Endodermal cell (in vitro differentiated cells): ENCODE results near the gene ECSCR. TPM values are rescaled to one million over a fixed set of nuclear protein-coding genes. Genes with fewer than 3 reads are reported as not detected.
A peak's percentile ranks its signal among the peaks of the same experiment; 100 is the strongest.

Experiments
- DNase-seq: peaks from one replicate; pipeline ENCODE4 v3.0.0-alpha.2; 2017
- H3K27ac ChIP-seq: 2 replicates; pipeline ENCODE4 v1.5.1; 2013; ENCODE audit warnings: mild to moderate bottlenecking, low read depth, low read length, moderate library complexity
- H3K27me3 ChIP-seq: 2 replicates; pipeline ENCODE4 v1.6.1; 2013; ENCODE audit warnings: mild to moderate bottlenecking, low read length, moderate library complexity; ENCODE audit not compliant: insufficient read depth, control insufficient read depth, poor library complexity, severe bottlenecking
- H3K36me3 ChIP-seq: 2 replicates; pipeline ENCODE4 v1.7.0; 2013; ENCODE audit warnings: mild to moderate bottlenecking, low read length, moderate library complexity; ENCODE audit not compliant: control insufficient read depth, insufficient read depth
- H3K4me1 ChIP-seq: one replicate; pipeline ENCODE4 v1.7.0; 2013; ENCODE audit warnings: low read length; ENCODE audit not compliant: control insufficient read depth, insufficient read depth
- H3K4me3 ChIP-seq: 2 replicates; pipeline ENCODE4 v1.5.1; 2013; ENCODE audit warnings: mild to moderate bottlenecking, low read length, moderate library complexity
- H3K9ac ChIP-seq: 2 replicates; pipeline ENCODE4 v1.6.1; 2013; ENCODE audit warnings: mild to moderate bottlenecking, low read length, moderate library complexity; ENCODE audit not compliant: poor library complexity, severe bottlenecking; ENCODE audit errors: extremely low read depth
- H3K9me3 ChIP-seq: 2 replicates; pipeline ENCODE4 v1.6.1; 2013; ENCODE audit warnings: mild to moderate bottlenecking, low read length, moderate library complexity; ENCODE audit not compliant: control insufficient read depth
- H3K27ac Mint-ChIP-seq: 2 replicates; pipeline ENCODE4 v1.8.0; 2020; ENCODE audit warnings: mixed read lengths
- H3K27me3 Mint-ChIP-seq: 2 replicates; pipeline ENCODE4 v1.8.0; 2021; ENCODE audit warnings: mild to moderate bottlenecking, mixed read lengths; ENCODE audit not compliant: insufficient read depth
- H3K36me3 Mint-ChIP-seq: 2 replicates; pipeline ENCODE4 v1.8.0; 2020; ENCODE audit warnings: low read depth, mixed read lengths
- H3K4me1 Mint-ChIP-seq: 2 replicates; pipeline ENCODE4 v1.8.0; 2020; ENCODE audit warnings: mixed read lengths
- H3K4me3 Mint-ChIP-seq: 2 replicates; pipeline ENCODE4 v1.8.0; 2020; ENCODE audit warnings: mild to moderate bottlenecking, moderate library complexity, mixed read lengths
- H3K9me3 Mint-ChIP-seq: 2 replicates; pipeline ENCODE4 v1.8.0; 2020; ENCODE audit warnings: mild to moderate bottlenecking, mixed read lengths
- WGBS, 2 experiments: methylation state at CpG; one replicate each; pipeline versions ENCODE4 v1.1.5 to v1.1.7; 2013; ENCODE audit warnings: missing lambda C conversion rate in 2 of 2, mixed read lengths in 1 of 2; ENCODE audit not compliant: insufficient coverage in 1 of 2, insufficient read length in 1 of 2; 5-methylcytosine and 5-hydroxymethylcytosine counted together
- total RNA-seq, 2 donors: library from RNA; stranded (reverse); fragmentation: NEBNext Ultra II Directional in 1 of 2; extraction: Animal tissue kit (Norgen Biotek cat#: 25700) in 1 of 2; gene quantifications; 2 replicates in 1 of 2; 3 replicates in 1 of 2; pipeline ENCODE4 v1.2.1, GENCODE V29; 2021
- TF ChIP-seq, protein P1 (sequence below): fragments of 200-600 bp; sonication (generic); conservative IDR thresholded peaks from 2 replicates; pipeline ENCODE4 v1.5.0; 2021; ENCODE audit warnings: antibody characterized with exemption, mild to moderate bottlenecking

ECSCR gene
- total RNA-seq, 2 donors from 2014 or later: 0.62 TPM; not detected in 1

DNA sequence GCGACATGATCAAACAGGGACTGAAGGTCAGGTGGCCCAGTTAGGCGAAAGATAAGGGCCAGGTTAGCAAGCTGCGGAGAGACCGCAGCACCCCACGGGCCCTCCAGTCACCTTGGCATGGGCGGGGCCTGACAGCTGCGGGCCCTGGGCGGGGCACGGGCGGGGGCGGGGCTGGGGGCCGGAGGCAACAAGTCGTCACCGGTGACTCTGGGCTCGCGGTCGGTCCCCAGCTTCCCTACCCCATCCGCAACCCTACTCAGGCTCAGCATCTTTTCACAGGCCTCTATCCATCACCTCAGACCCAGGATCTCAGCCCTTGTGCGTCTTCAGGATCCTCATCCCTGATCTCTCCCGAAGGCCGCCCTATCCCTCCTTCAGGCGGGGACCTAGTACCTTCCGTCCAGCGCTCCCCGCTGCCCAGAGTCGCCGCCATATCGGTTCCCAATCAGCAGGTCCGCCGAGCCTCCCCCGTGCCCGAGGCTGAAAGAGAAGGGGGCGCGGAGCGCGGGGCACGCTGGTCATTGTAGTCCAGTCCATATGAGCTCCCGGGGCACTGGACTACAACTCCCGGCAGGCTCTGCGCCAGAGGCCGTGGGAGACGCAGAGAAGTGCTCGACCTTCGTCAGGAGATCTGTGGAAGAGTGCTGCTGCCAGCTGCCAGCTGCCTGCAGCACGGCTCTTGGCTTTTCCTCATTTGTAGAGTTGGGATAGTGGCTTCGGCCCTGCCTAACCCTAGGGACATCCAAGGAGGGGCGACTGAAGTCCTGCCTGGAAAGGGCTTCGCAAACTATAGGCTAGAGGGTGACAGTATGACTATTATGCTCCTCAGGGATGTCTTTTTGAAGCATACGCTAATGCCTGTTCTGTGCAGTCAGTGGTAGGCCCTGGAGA, 23.3 kb downstream of the ECSCR start, which contains the start of gene DNAJC18:
Gene DNAJC18, minus strand, starts transcription at position 513 of the 891 bp plus-strand sequence. Its CDS starts 80 bp downstream, at position 433.
- Mint-ChIP-seq H3K9me3 (no peaks in the 10 kb centered on the region), H3K27ac (peak within 1 kb of the TSS; percentile 97), H3K4me1 (peaks cover 19% of the 10 kb centered on the region), H3K36me3 (peaks cover 13% of the 10 kb centered on the region), H3K27me3 (peaks cover 6% of the 10 kb centered on the region), H3K4me3 (peak within 1 kb of the TSS; percentile 88)
- Histone ChIP-seq H3K4me1 (no peaks in the 10 kb centered on the region), H3K36me3 (peaks cover 8% of the 10 kb centered on the region), H3K27ac (peak within 1 kb of the TSS; percentile 84), H3K4me3 (peak within 1 kb of the TSS; percentile 92), H3K27me3 (no peaks in the 10 kb centered on the region), H3K9ac (peak within 1 kb of the TSS; percentile 84), H3K9me3 (no peaks in the 10 kb centered on the region)
- peak; percentile 98 for DNase-seq
- 5 to 9% methylated on average over 30 to 49 of the region's 49 CpGs for WGBS, 2 experiments
- TF ChIP-seq, protein P1, sequence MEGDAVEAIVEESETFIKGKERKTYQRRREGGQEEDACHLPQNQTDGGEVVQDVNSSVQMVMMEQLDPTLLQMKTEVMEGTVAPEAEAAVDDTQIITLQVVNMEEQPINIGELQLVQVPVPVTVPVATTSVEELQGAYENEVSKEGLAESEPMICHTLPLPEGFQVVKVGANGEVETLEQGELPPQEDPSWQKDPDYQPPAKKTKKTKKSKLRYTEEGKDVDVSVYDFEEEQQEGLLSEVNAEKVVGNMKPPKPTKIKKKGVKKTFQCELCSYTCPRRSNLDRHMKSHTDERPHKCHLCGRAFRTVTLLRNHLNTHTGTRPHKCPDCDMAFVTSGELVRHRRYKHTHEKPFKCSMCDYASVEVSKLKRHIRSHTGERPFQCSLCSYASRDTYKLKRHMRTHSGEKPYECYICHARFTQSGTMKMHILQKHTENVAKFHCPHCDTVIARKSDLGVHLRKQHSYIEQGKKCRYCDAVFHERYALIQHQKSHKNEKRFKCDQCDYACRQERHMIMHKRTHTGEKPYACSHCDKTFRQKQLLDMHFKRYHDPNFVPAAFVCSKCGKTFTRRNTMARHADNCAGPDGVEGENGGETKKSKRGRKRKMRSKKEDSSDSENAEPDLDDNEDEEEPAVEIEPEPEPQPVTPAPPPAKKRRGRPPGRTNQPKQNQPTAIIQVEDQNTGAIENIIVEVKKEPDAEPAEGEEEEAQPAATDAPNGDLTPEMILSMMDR: no peak

- Histone ChIP-seq H3K27ac (no peak overlapping the region), H3K4me1 (no peaks in the 10 kb centered on the region), H3K36me3 (peaks cover 8% of the 10 kb centered on the region), H3K27me3 (no peaks in the 10 kb centered on the region), H3K4me3 (peak overlapping the region; percentile 92), H3K9me3 (no peaks in the 10 kb centered on the region), H3K9ac (no peak overlapping the region)
- peaks cover 18% of the 10 kb centered on the region for H3K4me1 Mint-ChIP-seq
- 45 to 57% methylated on average over 8 of the region's 8 CpGs for WGBS, 2 experiments
- peak; percentile 52 for DNase-seq
- peaks cover 6% of the 10 kb centered on the region for H3K27me3 Mint-ChIP-seq
- H3K27ac Mint-ChIP-seq: peak overlapping the region; percentile 97
- H3K36me3 Mint-ChIP-seq: peaks cover 13% of the 10 kb centered on the region
- H3K4me3 Mint-ChIP-seq: peak overlapping the region; percentile 88
- H3K9me3 Mint-ChIP-seq: no peaks in the 10 kb centered on the region
- TF ChIP-seq, protein P1: no peak
These were observed 23.9 kb downstream of the ECSCR start for GRCh38 chr5:139438707-139439012.

GRCh38 chr5:139435676-139436075, 26.9 kb downstream of the ECSCR start:
- H3K27me3 Mint-ChIP-seq: no peaks in the 10 kb centered on the region
- peaks cover 8% of the 10 kb centered on the region for H3K36me3 ChIP-seq
- H3K9me3 ChIP-seq: no peaks in the 10 kb centered on the region

More at GRCh38 chr5:139435676-139436075, 26.9 kb downstream of the ECSCR start:
- WGBS, 2 experiments: 92 to 100% methylated on average over 1 to 3 of the region's 3 CpGs
- TF ChIP-seq, protein P1: no peak
- no peak for DNase-seq
- H3K36me3 Mint-ChIP-seq: peaks cover 17% of the 10 kb centered on the region
- H3K4me3 Mint-ChIP-seq: no peak overlapping the region
- H3K4me1 Mint-ChIP-seq: peaks cover 17% of the 10 kb centered on the region
- no peaks in the 10 kb centered on the region for H3K9me3 Mint-ChIP-seq
- H3K27ac Mint-ChIP-seq: no peak overlapping the region
- H3K4me1 ChIP-seq: no peaks in the 10 kb centered on the region
- H3K27ac ChIP-seq: no peak overlapping the region
- H3K4me3 ChIP-seq: no peak overlapping the region
- H3K9ac ChIP-seq: no peak overlapping the region
- no peaks in the 10 kb centered on the region for H3K27me3 ChIP-seq
